ENCODE measurements around the gene TRPM3.

Gene TRPM3

GRCh38 chr9:70868661-70869652 is 252.5 kb downstream of the TRPM3 start:
- H2BK120ac ChIP-seq (ENCODE audit: insufficient read depth, low read length, poor library complexity), result no peak overlapping the region
- H3K9me3 ChIP-seq (ENCODE audit: insufficient read depth, low read depth, low read length), result no peaks in the 10 kb centered on the region
- H4K8ac ChIP-seq (ENCODE audit: low read depth, low read length), result no peak overlapping the region
- no peak overlapping the region for H2BK5ac ChIP-seq (ENCODE audit: low read depth, low read length, poor library complexity)
- H3K27me3 ChIP-seq (ENCODE audit: insufficient read depth, low read length), result no peaks in the 10 kb centered on the region
- H3K27ac ChIP-seq (ENCODE audit: low read depth, low read length), result no peak overlapping the region
- H4K12ac ChIP-seq (ENCODE audit: low read depth, low read length), result no peak overlapping the region
- no peak overlapping the region for H3K4ac ChIP-seq (ENCODE audit: low read depth, low read length)
- no peak overlapping the region for H2AFZ ChIP-seq (ENCODE audit: insufficient read depth, low read length, poor library complexity)
- no peak overlapping the region for H3K4me2 ChIP-seq (ENCODE audit: low read length)
- DNase-seq, result no peak
- no peaks in the 10 kb centered on the region for H3K79me2 ChIP-seq (ENCODE audit: control insufficient read depth, insufficient read depth, low read length, poor library complexity)
- no peak overlapping the region for H3K4me3 ChIP-seq (ENCODE audit: low read depth, low read length)
- H2AK5ac ChIP-seq (ENCODE audit: low read length), result no peak overlapping the region
- H2BK12ac ChIP-seq (ENCODE audit: low read length), result no peak overlapping the region
- H3K9ac ChIP-seq (ENCODE audit: low read length), result no peak overlapping the region
- no peak overlapping the region for H4K91ac ChIP-seq (ENCODE audit: low read depth, low read length)
- no peaks in the 10 kb centered on the region for H3K36me3 ChIP-seq (ENCODE audit: control insufficient read depth in 1 of 2, insufficient read depth in 2 of 2, low read length in 2 of 2)
- H3K79me1 ChIP-seq (ENCODE audit: low read length), result no peaks in the 10 kb centered on the region
- no CpG with 5 or more reads among the region's 15 CpGs for WGBS (ENCODE audit: extremely low coverage, insufficient coverage, insufficient read length)
- H3K23ac ChIP-seq (ENCODE audit: low read length), result no peak overlapping the region
- H3K14ac ChIP-seq (ENCODE audit: low read length), result no peak overlapping the region
- H3K18ac ChIP-seq (ENCODE audit: low read length), result no peak overlapping the region
- no peaks in the 10 kb centered on the region for H3K4me1 ChIP-seq (ENCODE audit: control insufficient read depth in 1 of 2, insufficient read depth in 2 of 2, low read length in 2 of 2)

GRCh38 chr9:70868041-70868440 is 253.4 kb downstream of the TRPM3 start:
- Histone ChIP-seq H4K12ac (ENCODE audit: low read depth, low read length) (no peak overlapping the region), H3K27ac (ENCODE audit: low read depth, low read length) (no peak overlapping the region), H4K91ac (ENCODE audit: low read depth, low read length) (no peak overlapping the region), H2AK5ac (ENCODE audit: low read length) (no peak overlapping the region), H3K27me3 (ENCODE audit: insufficient read depth, low read length) (no peaks in the 10 kb centered on the region), H4K8ac (ENCODE audit: low read depth, low read length) (no peak overlapping the region), H2AFZ (ENCODE audit: insufficient read depth, low read length, poor library complexity) (no peak overlapping the region), H3K9ac (ENCODE audit: low read length) (no peak overlapping the region), H2BK12ac (ENCODE audit: low read length) (no peak overlapping the region), H3K79me2 (ENCODE audit: control insufficient read depth, insufficient read depth, low read length, poor library complexity) (no peaks in the 10 kb centered on the region), H3K79me1 (ENCODE audit: low read length) (no peaks in the 10 kb centered on the region), H3K14ac (ENCODE audit: low read length) (no peak overlapping the region), H3K9me3 (ENCODE audit: insufficient read depth, low read depth, low read length) (no peaks in the 10 kb centered on the region), H2BK120ac (ENCODE audit: insufficient read depth, low read length, poor library complexity) (no peak overlapping the region), H3K4me3 (ENCODE audit: low read depth, low read length) (no peak overlapping the region), H3K36me3 (ENCODE audit: control insufficient read depth in 1 of 2, insufficient read depth in 2 of 2, low read length in 2 of 2) (no peaks in the 10 kb centered on the region), H3K23ac (ENCODE audit: low read length) (no peak overlapping the region), H3K18ac (ENCODE audit: low read length) (no peak overlapping the region), H3K4me1 (ENCODE audit: control insufficient read depth in 1 of 2, insufficient read depth in 2 of 2, low read length in 2 of 2) (no peaks in the 10 kb centered on the region), H3K4me2 (ENCODE audit: low read length) (no peak overlapping the region), H3K4ac (ENCODE audit: low read depth, low read length) (no peak overlapping the region), H2BK5ac (ENCODE audit: low read depth, low read length, poor library complexity) (no peak overlapping the region)
- DNase-seq, result no peak
- WGBS (ENCODE audit: extremely low coverage, insufficient coverage, insufficient read length), result no CpG with 5 or more reads among the region's 1 CpG

GRCh38 chr9:70865471-70865870 is 255.9 kb downstream of the TRPM3 start:
- no peak overlapping the region for H3K18ac ChIP-seq (ENCODE audit: low read length)
- no peak overlapping the region for H2AK5ac ChIP-seq (ENCODE audit: low read length)
- no peak overlapping the region for H3K23ac ChIP-seq (ENCODE audit: low read length)
- no peak overlapping the region for H4K12ac ChIP-seq (ENCODE audit: low read depth, low read length)
- H3K27me3 ChIP-seq (ENCODE audit: insufficient read depth, low read length), result no peaks in the 10 kb centered on the region
- no peak overlapping the region for H3K27ac ChIP-seq (ENCODE audit: low read depth, low read length)
- no peak overlapping the region for H2BK120ac ChIP-seq (ENCODE audit: insufficient read depth, low read length, poor library complexity)
- WGBS (ENCODE audit: extremely low coverage, insufficient coverage, insufficient read length), result no CpG with 5 or more reads among the region's 2 CpGs
- no peaks in the 10 kb centered on the region for H3K4me1 ChIP-seq (ENCODE audit: control insufficient read depth in 1 of 2, insufficient read depth in 2 of 2, low read length in 2 of 2)
- H3K9me3 ChIP-seq (ENCODE audit: insufficient read depth, low read depth, low read length), result no peaks in the 10 kb centered on the region
- no peak overlapping the region for H3K4ac ChIP-seq (ENCODE audit: low read depth, low read length)
- H2AFZ ChIP-seq (ENCODE audit: insufficient read depth, low read length, poor library complexity), result no peak overlapping the region
- no peak overlapping the region for H3K4me2 ChIP-seq (ENCODE audit: low read length)
- H3K9ac ChIP-seq (ENCODE audit: low read length), result no peak overlapping the region
- no peak overlapping the region for H4K91ac ChIP-seq (ENCODE audit: low read depth, low read length)
- no peaks in the 10 kb centered on the region for H3K79me2 ChIP-seq (ENCODE audit: control insufficient read depth, insufficient read depth, low read length, poor library complexity)
- H4K8ac ChIP-seq (ENCODE audit: low read depth, low read length), result no peak overlapping the region
- H2BK12ac ChIP-seq (ENCODE audit: low read length), result no peak overlapping the region
- H3K4me3 ChIP-seq (ENCODE audit: low read depth, low read length), result no peak overlapping the region
- H3K14ac ChIP-seq (ENCODE audit: low read length), result no peak overlapping the region
- no peaks in the 10 kb centered on the region for H3K79me1 ChIP-seq (ENCODE audit: low read length)
- no peak overlapping the region for H2BK5ac ChIP-seq (ENCODE audit: low read depth, low read length, poor library complexity)
- no peaks in the 10 kb centered on the region for H3K36me3 ChIP-seq (ENCODE audit: control insufficient read depth in 1 of 2, insufficient read depth in 2 of 2, low read length in 2 of 2)
- no peak for DNase-seq

- no peak overlapping the region for H3K4me2 ChIP-seq (ENCODE audit: low read length)
- H3K4me3 ChIP-seq (ENCODE audit: low read depth, low read length), result no peak overlapping the region
- no peak overlapping the region for H3K14ac ChIP-seq (ENCODE audit: low read length)
- no CpG with 5 or more reads among the region's 4 CpGs for WGBS (ENCODE audit: extremely low coverage, insufficient coverage, insufficient read length)
- no peak overlapping the region for H3K27ac ChIP-seq (ENCODE audit: low read depth, low read length)
- no peaks in the 10 kb centered on the region for H3K79me1 ChIP-seq (ENCODE audit: low read length)
- H2AFZ ChIP-seq (ENCODE audit: insufficient read depth, low read length, poor library complexity), result no peak overlapping the region
- H3K18ac ChIP-seq (ENCODE audit: low read length), result no peak overlapping the region
- no peak overlapping the region for H3K4ac ChIP-seq (ENCODE audit: low read depth, low read length)
- no peak overlapping the region for H2BK5ac ChIP-seq (ENCODE audit: low read depth, low read length, poor library complexity)
- H3K36me3 ChIP-seq (ENCODE audit: control insufficient read depth in 1 of 2, insufficient read depth in 2 of 2, low read length in 2 of 2), result no peaks in the 10 kb centered on the region
- DNase-seq, result no peak
- H3K4me1 ChIP-seq (ENCODE audit: control insufficient read depth in 1 of 2, insufficient read depth in 2 of 2, low read length in 2 of 2), result no peaks in the 10 kb centered on the region
- H4K8ac ChIP-seq (ENCODE audit: low read depth, low read length), result no peak overlapping the region
- H4K91ac ChIP-seq (ENCODE audit: low read depth, low read length), result no peak overlapping the region
- no peak overlapping the region for H2BK12ac ChIP-seq (ENCODE audit: low read length)
- no peak overlapping the region for H4K12ac ChIP-seq (ENCODE audit: low read depth, low read length)
- no peaks in the 10 kb centered on the region for H3K27me3 ChIP-seq (ENCODE audit: insufficient read depth, low read length)
- H3K9me3 ChIP-seq (ENCODE audit: insufficient read depth, low read depth, low read length), result peaks cover 2% of the 10 kb centered on the region
- H3K9ac ChIP-seq (ENCODE audit: low read length), result no peak overlapping the region
- no peaks in the 10 kb centered on the region for H3K79me2 ChIP-seq (ENCODE audit: control insufficient read depth, insufficient read depth, low read length, poor library complexity)
- H2AK5ac ChIP-seq (ENCODE audit: low read length), result no peak overlapping the region
- H3K23ac ChIP-seq (ENCODE audit: low read length), result no peak overlapping the region
- no peak overlapping the region for H2BK120ac ChIP-seq (ENCODE audit: insufficient read depth, low read length, poor library complexity)
Observed at GRCh38 chr9:70861797-70862196, 259.6 kb downstream of the TRPM3 start.
